ENCODE results near the gene NIBAN1.

DNA sequence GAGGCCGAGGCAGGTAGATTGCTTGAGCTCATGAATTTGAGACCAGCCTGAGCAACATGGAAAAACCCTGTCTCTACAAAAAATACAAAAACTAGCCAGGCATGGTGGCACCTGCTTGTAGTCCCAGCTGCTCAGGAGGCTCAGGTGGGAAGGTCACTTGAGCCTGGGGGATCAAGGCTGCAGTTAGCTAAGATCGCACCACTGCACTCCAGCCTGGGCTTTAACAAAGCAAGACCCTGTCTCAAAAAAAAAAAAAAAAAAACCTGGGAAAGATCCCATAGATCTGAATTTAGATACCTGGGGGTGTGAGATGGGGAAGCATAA, 32.9 kb downstream of the NIBAN1 start:
- TF ChIP-seq POLR2A (IDR thresholded peaks at IDR 0.05), result no peak
- TF ChIP-seq, protein P1, sequence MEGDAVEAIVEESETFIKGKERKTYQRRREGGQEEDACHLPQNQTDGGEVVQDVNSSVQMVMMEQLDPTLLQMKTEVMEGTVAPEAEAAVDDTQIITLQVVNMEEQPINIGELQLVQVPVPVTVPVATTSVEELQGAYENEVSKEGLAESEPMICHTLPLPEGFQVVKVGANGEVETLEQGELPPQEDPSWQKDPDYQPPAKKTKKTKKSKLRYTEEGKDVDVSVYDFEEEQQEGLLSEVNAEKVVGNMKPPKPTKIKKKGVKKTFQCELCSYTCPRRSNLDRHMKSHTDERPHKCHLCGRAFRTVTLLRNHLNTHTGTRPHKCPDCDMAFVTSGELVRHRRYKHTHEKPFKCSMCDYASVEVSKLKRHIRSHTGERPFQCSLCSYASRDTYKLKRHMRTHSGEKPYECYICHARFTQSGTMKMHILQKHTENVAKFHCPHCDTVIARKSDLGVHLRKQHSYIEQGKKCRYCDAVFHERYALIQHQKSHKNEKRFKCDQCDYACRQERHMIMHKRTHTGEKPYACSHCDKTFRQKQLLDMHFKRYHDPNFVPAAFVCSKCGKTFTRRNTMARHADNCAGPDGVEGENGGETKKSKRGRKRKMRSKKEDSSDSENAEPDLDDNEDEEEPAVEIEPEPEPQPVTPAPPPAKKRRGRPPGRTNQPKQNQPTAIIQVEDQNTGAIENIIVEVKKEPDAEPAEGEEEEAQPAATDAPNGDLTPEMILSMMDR (IDR thresholded peaks at IDR 0.05), result no peak

Data from vagina (tissue), 2 donors.